Measurements from ENCODE around the gene FSIP1.

The FSIP1 gene

GRCh38 chr15:39756806-39757522 lies 25.7 kb downstream of the FSIP1 start:
- DNase-seq (ENCODE audit: low spot score): no peak

DNA sequence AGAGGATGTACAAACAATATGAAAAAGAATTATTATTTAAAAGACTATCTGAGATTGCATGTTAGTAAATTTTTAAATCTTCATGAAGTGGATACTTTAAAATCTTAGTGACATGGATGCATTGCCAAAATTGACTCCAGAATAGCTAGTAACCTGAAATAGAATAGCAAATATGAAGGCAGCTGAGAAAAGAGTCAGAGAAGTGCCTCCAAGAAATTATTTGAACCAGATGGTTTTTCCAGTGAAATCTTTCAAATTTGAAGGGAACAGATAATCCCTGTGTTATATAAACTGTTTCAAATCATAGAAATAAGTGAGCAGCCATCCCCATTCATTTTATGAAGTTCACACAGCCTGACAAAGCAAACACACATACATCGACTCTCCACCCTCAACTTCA lies 29.6 kb downstream of the FSIP1 start:
- no peak for DNase-seq (ENCODE audit: low spot score)

DNA sequence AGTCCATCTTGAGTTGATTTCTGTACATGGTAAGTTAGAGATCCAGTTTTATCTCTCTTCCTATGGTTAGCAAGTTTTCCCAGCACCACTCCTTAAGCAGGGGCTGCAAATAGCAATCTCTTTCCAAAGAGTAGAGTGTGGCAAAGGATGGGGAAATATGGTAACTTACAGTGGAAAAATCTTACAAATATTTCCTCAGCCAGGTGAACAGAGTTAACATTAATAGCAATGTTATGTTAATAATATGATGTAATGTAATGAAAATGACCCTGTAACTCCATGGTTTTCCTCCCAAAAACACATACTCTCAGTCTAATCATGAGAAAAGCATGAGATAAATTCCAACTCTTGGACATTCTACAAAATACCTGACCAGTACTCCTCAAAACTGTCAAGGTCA lies 30.4 kb downstream of the FSIP1 start:
- no peak for DNase-seq (ENCODE audit: low spot score)

DNA sequence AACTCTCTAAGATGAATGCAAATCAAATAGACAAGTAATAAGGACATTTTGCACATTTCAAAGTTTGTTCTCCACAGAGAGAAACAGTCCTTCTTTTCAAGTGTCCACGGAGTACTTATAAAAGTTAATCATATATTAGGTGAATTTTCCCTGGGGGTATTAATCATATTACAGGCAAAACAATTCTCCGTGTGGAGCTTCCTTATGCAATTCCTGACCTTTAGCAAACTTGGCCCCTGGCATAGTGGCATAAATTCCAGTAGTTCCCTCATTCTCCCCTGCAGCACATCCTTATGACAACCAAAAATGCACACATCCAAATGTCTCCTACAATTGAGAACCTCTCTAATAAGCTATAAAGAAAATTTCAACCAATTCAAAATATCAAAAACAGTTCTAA lies 34.4 kb downstream of the FSIP1 start:
- no peak for DNase-seq (ENCODE audit: low spot score)

DNA sequence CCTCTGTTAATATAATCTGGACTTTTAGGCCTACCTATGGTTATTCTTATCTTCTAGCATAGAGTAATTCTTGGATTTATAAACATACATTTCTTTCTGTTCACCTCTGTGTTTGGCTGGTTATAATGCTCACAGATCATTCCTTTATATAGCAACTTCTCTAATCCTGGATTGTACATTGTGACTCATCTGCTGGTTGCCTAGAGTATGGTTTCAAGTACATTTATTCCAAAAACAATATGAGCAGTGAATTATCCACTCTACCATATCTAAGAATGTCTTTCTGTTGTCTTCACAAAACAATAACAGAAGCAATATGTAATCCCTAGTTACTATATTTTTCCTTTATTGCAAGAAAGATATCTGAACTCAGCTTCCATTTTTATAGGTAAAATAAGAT lies 35.3 kb downstream of the FSIP1 start:
- DNase-seq (ENCODE audit: low spot score): no peak

GRCh38 chr15:39746714-39747276 lies 35.8 kb downstream of the FSIP1 start:
- DNase-seq (ENCODE audit: low spot score): no peak

- no peak for DNase-seq (ENCODE audit: low spot score)
These were observed 36.5 kb downstream of the FSIP1 start for GRCh38 chr15:39746176-39746575.

DNA sequence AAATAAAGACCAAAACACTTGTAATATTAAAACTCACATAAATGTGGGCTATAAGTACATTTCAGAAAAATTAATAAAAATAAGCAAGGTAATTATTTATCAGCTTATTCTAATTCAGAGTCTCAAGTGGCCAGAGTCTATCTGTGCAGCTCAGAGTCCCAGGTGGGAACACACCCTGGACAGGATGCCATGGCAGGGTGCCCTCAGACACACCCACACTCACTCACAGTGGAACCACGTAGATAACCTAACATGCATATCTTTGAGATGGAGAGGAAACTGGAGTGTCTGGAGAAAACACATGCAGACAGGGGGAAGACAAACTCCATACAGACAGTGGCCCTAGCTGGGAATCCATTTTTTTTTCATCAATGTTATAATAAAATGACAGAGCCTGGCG lies 37.2 kb downstream of the FSIP1 start:
- no peak for DNase-seq (ENCODE audit: low spot score)

- DNase-seq (ENCODE audit: low spot score): no peak
These were observed 38.1 kb downstream of the FSIP1 start for GRCh38 chr15:39744334-39745103.

DNA sequence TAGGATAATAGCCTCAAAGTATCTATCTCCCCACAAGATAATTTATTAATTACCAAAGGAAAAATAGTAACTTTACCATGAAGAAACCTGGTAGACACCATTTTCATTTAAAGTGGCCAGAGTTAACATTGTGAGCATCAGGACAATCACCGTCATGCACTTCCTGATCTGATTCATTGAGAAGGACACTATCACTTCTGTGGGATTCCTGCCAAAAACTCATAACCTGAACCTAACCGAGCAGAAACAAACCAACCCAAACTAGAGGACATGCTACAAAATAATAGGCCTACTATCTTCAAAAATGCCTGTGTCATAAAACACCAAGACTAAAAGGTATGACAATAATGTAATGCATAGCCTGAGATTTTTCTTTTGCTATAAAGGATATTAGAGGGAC lies 39.0 kb downstream of the FSIP1 start:
- no peak for DNase-seq (ENCODE audit: low spot score)

DNA sequence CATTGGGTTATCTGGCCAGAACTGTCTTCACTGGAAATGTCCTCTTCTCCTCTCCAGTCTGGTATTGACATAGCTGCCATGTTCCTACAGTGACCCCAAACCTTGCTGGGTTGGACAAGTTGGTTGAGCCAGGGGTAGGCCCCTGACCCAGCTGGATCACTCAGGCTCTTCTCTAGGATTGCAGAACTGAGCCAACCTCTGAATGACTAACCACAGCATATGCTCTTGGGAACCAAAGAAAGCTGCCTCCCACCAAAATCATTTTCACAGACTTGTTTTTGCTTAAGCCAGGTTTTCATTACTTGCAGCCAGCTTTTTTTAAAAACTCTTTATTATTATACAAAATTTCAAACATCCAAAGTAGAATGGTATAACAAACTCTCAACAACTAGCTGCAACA lies 41.4 kb downstream of the FSIP1 start:
- DNase-seq (ENCODE audit: low spot score): no peak

- no peak for DNase-seq (ENCODE audit: low spot score)
These were observed 43.6 kb downstream of the FSIP1 start for GRCh38 chr15:39738998-39739397.

DNA sequence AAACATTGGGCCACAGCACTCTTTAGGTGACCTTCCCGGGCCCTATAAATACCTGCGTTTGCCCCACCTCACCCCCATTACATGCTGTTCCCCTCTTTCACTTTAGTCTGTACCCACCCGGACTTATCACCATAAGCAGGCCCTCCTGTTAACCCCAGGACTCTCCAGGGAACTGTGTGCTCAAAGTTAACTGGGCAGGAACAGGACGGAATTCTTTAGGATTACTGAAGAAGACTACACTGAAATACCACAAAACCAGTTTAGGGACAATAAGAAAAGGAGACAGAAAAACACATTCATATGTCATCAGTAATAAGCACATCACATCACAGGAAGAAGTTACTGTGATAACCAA lies 45.5 kb downstream of the FSIP1 start:
- no peak for DNase-seq (ENCODE audit: low spot score)

DNA sequence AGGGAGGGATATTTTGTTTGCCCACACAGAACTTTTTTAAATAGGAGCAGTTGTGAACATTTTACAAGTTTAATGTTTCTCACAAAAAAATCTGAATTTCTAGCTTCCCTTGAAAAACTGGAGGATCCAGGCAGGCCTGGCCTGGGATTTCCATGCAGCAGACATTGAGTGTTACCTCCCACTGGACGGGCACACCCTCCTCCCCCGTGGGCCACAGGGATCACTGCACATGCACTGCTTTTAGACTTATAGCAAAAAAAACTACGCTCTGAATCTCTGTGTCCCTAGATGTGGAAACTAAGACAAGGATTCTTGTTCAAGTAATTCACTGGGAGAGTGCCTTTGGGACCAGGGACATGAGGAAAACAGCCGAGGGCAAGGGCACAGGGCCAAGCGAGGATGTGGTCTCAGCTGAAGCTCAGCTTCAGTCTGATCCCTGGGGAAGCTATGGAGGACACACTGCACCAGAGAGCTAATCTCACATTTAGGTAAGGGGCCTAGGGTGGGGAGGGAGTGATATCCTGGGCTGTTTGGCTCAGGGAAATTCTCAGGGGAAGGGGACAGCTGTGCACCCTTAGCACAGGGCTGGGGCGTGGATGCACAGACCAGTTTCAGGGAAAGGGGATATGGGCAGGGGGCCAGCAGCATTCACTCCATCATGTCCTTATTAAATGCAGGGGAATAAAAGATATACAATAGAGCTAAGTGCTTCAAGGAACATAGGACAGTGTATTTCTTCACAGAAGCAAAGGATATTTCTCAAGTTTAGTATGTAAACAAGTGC lies 46.0 kb downstream of the FSIP1 start:
- DNase-seq (ENCODE audit: low spot score): no peak

GRCh38 chr15:39735120-39735717 lies 47.4 kb downstream of the FSIP1 start:
- no peak for DNase-seq (ENCODE audit: low spot score)

GRCh38 chr15:39731266-39731665 lies 51.4 kb downstream of the FSIP1 start:
- no peak for DNase-seq (ENCODE audit: low spot score)

GRCh38 chr15:39730552-39730951 lies 52.1 kb downstream of the FSIP1 start:
- no peak for DNase-seq (ENCODE audit: low spot score)

GRCh38 chr15:39729500-39729899 lies 53.1 kb downstream of the FSIP1 start:
- DNase-seq (ENCODE audit: low spot score): no peak

DNA sequence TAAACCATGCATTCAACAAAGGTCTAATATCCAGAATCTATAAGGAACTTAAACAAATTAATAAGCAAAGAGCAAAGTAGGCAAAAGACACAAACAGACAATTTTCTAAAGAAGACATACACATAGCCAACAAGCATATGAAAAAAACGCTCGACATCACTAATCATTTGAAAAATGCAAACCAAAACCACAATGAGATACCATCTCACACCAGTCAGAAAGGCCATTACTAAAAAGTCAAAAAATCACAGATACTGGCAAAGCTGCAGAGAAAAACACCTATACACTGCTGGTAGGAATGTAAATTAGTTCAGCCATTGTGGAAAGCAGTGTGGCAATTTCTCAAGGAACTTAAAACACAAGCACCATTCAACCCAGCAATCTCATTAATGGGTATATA lies 53.8 kb downstream of the FSIP1 start:
- no peak for DNase-seq (ENCODE audit: low spot score)

DNA sequence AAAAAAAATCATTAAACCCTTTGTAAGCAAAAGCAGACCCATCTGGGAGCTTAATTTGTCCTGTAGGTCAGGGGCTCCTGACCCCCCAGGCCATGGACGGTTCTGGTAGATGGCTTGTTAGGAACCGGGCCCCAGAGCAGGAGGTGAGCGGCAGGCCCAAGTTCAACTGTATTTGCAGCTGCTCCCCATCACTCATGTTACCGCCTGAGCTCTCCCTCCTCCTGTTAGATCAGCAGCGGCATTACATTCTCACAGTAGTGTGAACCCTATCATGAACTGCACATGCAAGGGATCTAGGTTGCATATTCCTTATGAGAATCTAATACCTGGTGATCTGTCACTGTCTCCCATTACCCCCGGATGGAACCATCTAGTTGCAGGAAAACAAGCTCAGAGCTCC lies 60.7 kb downstream of the FSIP1 start:
- DNase-seq (ENCODE audit: low spot score): no peak

DNA sequence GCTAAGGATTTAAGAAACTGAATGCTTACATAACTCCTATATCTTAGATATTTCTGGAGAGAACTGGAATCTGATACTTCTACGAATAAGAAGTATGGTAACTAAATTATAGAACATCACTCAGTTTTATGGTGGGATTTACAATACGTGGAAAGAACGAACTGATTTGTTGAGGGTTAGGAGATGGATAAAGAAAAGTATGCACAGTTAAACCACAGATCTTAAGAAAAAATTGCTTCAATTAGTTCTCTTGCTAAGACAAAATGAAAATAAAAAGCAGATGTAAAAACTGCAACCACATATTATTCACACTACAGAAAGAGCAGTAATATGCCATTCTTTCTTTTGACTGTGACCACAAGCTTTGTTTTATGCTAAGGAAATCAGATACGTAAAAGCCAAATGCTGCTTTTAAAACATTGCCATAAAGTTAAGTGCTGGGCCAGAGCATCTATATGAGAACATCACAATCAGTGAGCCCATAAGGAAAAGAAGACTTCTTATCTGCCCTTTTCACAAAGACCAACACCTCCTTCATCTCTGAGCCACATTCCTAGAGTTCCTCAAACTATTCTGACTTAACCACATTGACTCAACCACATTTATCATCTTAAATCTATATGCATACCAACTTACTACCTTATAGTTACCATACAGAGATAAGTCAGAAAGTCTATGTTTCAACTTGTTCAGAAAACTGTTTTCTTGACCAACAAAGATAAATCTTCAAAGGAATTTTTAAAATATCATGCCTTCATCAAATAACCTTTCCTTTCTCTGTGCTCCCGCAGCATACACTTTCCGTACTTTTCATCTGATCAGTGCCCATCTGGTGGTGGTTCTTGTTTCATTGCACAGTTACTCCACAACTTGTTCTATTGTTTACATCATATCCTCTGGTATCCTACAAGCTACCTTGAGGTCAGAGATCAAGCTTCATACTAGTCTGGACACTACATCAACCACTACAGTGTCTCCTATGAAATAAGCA lies 61.7 kb downstream of the FSIP1 start:
- DNase-seq (ENCODE audit: low spot score): no peak

All from germinal center (tissue), 1 donor.